HCT116 (cell line): ENCODE results near the gene MRPS34. TPM values are rescaled to one million over a fixed set of nuclear protein-coding genes. Genes with fewer than 3 reads are reported as not detected.

ENCODE experiments used
- ATAC-seq: fragments of 200-7000 bp; cut with Tn5 transposase; 2 replicates; pipeline ENCODE4 v1.9.1; 2020; ENCODE audit warnings: mild to moderate bottlenecking, moderate library complexity
- BruUV-seq: library from RNA; stranded (reverse); fragments of 400-500 nt; replicated peaks from 2 replicates; lab custom pipeline; 2021; lab: Mats Ljungman, UMichigan
- CTCF ChIA-PET: fragments of 300-600 bp; sonication (Branson Sonifier 250); formaldehyde crosslinking; loops from one replicate; lab custom pipeline; 2021; ENCODE audit warnings: antibody characterized with exemption; lab: Charles Lee
- POLR2A ChIA-PET: fragments of 300-600, 350-600 bp; sonication (Branson Sonifier 250); formaldehyde crosslinking; loops from one replicate; lab custom pipeline; 2021; ENCODE audit warnings: antibody characterized with exemption; lab: Charles Lee
- RAD21 ChIA-PET, 2 experiments: fragments of 300-600 bp; sonication (Branson Sonifier 250); formaldehyde crosslinking; loops; one replicate each; lab custom pipeline; 2023; ENCODE audit warnings: low total read pairs in 2 of 2; ENCODE audit not compliant: uncharacterized antibody in 2 of 2, unreplicated experiment in 2 of 2, low non-redundant PET in 1 of 2; lab: Charles Lee
- DNase-seq: peaks from one replicate; pipeline ENCODE4 v3.0.0-alpha.2; 2010; ENCODE audit warnings: low read depth, low spot score
- H2AFZ ChIP-seq: fragments of 200-600 bp; shearing (Covaris generic), sonication (generic); 2 replicates; pipeline ENCODE4 v1.6.1; 2017; ENCODE audit warnings: low read depth, mixed run types, mixed read lengths, antibody characterized with exemption, low read length; ENCODE audit not compliant: poor library complexity, severe bottlenecking
- H3K27ac ChIP-seq: 2 replicates; pipeline ENCODE4 v1.5.1; 2012; ENCODE audit warnings: low read depth, low read length
- H3K27me3 ChIP-seq: fragments of 200-600 bp; sonication (generic); 2 replicates; pipeline ENCODE4 v1.6.1; 2016; ENCODE audit warnings: mixed run types, low read length, mixed read lengths; ENCODE audit not compliant: insufficient read depth
- H3K36me3 ChIP-seq, 2 experiments: fragments of 200-500 bp in 1 of 2; fragments of 200-600 bp in 1 of 2; sonication (Bioruptor generic) in 1 of 2; sonication (generic) in 1 of 2; 2 replicates each; pipeline versions ENCODE4 v1.5.1 to v1.6.1; 2014 to 2016; ENCODE audit warnings: low read length in 2 of 2, inconsistent platforms in 1 of 2, mixed read lengths in 1 of 2, mixed run types in 1 of 2; ENCODE audit not compliant: insufficient read depth in 2 of 2, control insufficient read depth in 1 of 2
- H3K4me1 ChIP-seq, 2 experiments: fragments of 200-600 bp in 1 of 2; sonication (generic) in 1 of 2; 2 replicates each; pipeline versions ENCODE4 v1.5.1 to v1.6.1; 2012 to 2017; ENCODE audit warnings: low read length in 2 of 2, inconsistent platforms in 1 of 2, mild to moderate bottlenecking in 1 of 2, mixed read lengths in 1 of 2, mixed run types in 1 of 2, moderate library complexity in 1 of 2; ENCODE audit not compliant: insufficient read depth in 2 of 2, control insufficient read depth in 1 of 2
- H3K4me2 ChIP-seq: fragments of 200-600 bp; sonication (generic); 2 replicates; pipeline ENCODE4 v1.6.1; 2017; ENCODE audit warnings: mixed run types, low read length, mixed read lengths
- H3K4me3 ChIP-seq, 2 experiments: fragments of 200-600 bp in 1 of 2; sonication (generic) in 1 of 2; replicated peaks in 1 of 2; 2 replicates each; pipeline ENCODE4 v1.5.1; 2011 to 2016; ENCODE audit warnings: low read length in 2 of 2, control low read depth in 1 of 2, low read depth in 1 of 2, mild to moderate bottlenecking in 1 of 2, mixed read lengths in 1 of 2, mixed run types in 1 of 2
- H3K79me2 ChIP-seq: fragments of 200-600 bp; sonication (generic); 2 replicates; pipeline ENCODE4 v1.6.1; 2017; ENCODE audit warnings: mild to moderate bottlenecking, mixed run types, low read length, moderate library complexity, mixed read lengths; ENCODE audit not compliant: insufficient read depth
- H3K9ac ChIP-seq: fragments of 200-600 bp; sonication (generic); 2 replicates; pipeline ENCODE4 v1.6.1; 2016; ENCODE audit warnings: low read length, mixed read lengths
- H3K9me2 ChIP-seq: fragments of 200-600 bp; sonication (generic), shearing (Covaris generic); 2 replicates; pipeline ENCODE4 v1.6.1; 2017; ENCODE audit warnings: mixed run types, mild to moderate bottlenecking, moderate library complexity; ENCODE audit not compliant: insufficient read depth
- H3K9me3 ChIP-seq, 2 experiments: fragments of 200-500 bp in 1 of 2; fragments of 200-600 bp in 1 of 2; sonication (Bioruptor generic) in 1 of 2; sonication (generic) in 1 of 2; 2 replicates each; pipeline ENCODE4 v1.6.1; 2014 to 2017; ENCODE audit warnings: low read length in 2 of 2, mixed read lengths in 2 of 2, inconsistent platforms in 1 of 2, low read depth in 1 of 2, mild to moderate bottlenecking in 1 of 2, mixed run types in 1 of 2, moderate library complexity in 1 of 2; ENCODE audit not compliant: control insufficient read depth in 1 of 2, insufficient read depth in 1 of 2
- H4K20me1 ChIP-seq: fragments of 200-600 bp; sonication (generic), shearing (Covaris generic); 2 replicates; pipeline ENCODE4 v1.6.1; 2017; ENCODE audit warnings: mixed run types, mild to moderate bottlenecking, moderate library complexity; ENCODE audit not compliant: insufficient read depth
- CEBPB ChIP-seq: IDR thresholded peaks from 2 replicates; pipeline ENCODE4 v1.6.1; 2012; ENCODE audit warnings: low read depth
- CTCF ChIP-seq, 3 experiments: fragments of 200-600 bp in 1 of 3; sonication (generic) in 1 of 3; IDR thresholded peaks in 2 of 3; conservative IDR thresholded peaks in 1 of 3; 2 replicates each; pipeline ENCODE4 v1.5.1; 2012 to 2017; ENCODE audit warnings: low read depth in 2 of 3, low read length in 2 of 3, antibody characterized with exemption in 1 of 3, borderline replicate concordance in 1 of 3, control low read depth in 1 of 3, mild to moderate bottlenecking in 1 of 3, mixed read lengths in 1 of 3, mixed run types in 1 of 3, moderate library complexity in 1 of 3; ENCODE audit not compliant: insufficient read depth in 1 of 3
- EZH2phosphoT487 ChIP-seq: fragments of 200-600 bp; IDR thresholded peaks from 2 replicates; pipeline ENCODE4 v1.6.1; 2018; ENCODE audit warnings: antibody characterized with exemption, borderline replicate concordance
- FOSL1 ChIP-seq: IDR thresholded peaks from 2 replicates; pipeline ENCODE4 v1.6.1; 2012; ENCODE audit warnings: low read depth
- JUND ChIP-seq: IDR thresholded peaks from 2 replicates; pipeline ENCODE4 v1.6.1; 2012
- MAX ChIP-seq: IDR thresholded peaks from 2 replicates; pipeline ENCODE4 v1.6.1; 2012
- RAD21 ChIP-seq: IDR thresholded peaks from 2 replicates; pipeline ENCODE4 v1.6.1; 2012; ENCODE audit warnings: low read depth, mild to moderate bottlenecking
- SIN3A ChIP-seq: IDR thresholded peaks from 2 replicates; pipeline ENCODE4 v1.6.1; 2012; ENCODE audit warnings: low read depth
- SP1 ChIP-seq: IDR thresholded peaks from 2 replicates; pipeline ENCODE4 v1.6.1; 2012; ENCODE audit warnings: low read depth
- SRF ChIP-seq: IDR thresholded peaks from 2 replicates; pipeline ENCODE4 v1.6.1; 2012; ENCODE audit warnings: low read depth
- TCF7L2 ChIP-seq: IDR thresholded peaks from 2 replicates; pipeline ENCODE4 v1.7.0; 2011; ENCODE audit warnings: borderline replicate concordance, inconsistent platforms; ENCODE audit not compliant: insufficient read depth, insufficient read length; ENCODE audit errors: extremely low read depth
- YY1 ChIP-seq: IDR thresholded peaks from 2 replicates; pipeline ENCODE4 v1.6.1; 2011; ENCODE audit warnings: low read length, low read depth, moderate library complexity, mild to moderate bottlenecking; ENCODE audit not compliant: insufficient replicate concordance; ENCODE audit errors: extremely low read depth
- intact Hi-C: fragments of 100-400 bp; cut with micrococcal nuclease; formaldehyde crosslinking; loops from 2 replicates; pipeline ENCODE4 v1.10.0; 2022
- total RNA-seq: library from RNA; stranded (reverse); gene quantifications from one replicate; pipeline ENCODE4 v1.2.1, GENCODE V29; 2021; ENCODE audit not compliant: unreplicated experiment
- TF ChIP-seq, protein P1 (sequence below): IDR thresholded peaks from 2 replicates; pipeline ENCODE4 v1.6.1; 2012

The MRPS34 gene
- total RNA-seq, 1 experiment from 2014 or later: 200 TPM

DNA sequence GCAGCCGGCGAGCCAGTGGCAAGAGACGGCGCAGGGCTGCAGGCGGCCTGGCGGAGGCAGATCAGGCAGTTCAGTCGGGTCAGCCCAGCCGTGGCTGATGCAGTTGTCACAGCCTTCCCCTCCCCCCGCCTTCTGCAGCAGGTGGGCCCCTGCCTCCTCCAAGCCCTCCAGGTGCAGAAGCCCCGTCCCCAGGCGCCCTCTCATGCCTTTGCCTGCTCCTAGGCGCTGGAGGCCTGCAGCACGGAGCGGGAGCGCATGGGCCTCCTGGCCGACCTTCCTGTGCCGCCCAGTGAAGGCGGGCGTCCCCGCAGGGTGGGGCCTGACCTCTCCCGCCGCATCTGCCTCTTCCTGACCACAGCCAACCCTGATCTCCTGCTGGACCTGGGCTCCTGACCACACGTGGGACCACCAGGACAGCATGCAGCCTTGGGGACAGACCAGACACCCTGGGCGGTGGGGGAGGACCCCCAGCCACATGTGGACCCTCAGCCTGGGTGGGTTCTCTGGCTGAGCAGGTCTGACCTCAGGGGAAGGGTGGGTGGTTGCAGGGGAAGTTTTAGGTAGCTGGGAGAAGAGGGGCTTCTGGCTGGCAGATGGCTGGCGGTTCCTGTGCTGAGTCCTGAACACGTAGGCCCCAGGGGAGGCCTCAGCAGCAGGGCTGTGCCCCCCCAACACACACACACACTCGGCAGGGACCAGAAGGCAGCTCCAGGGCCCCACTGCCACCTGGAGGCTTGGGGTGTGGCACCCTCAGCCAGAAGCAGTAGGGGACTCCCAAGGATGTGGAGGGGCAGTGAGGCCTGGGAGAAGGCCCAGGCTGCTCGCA, 3.1 kb upstream of the MRPS34 start:
- H3K9me3 ChIP-seq: no peaks in the 10 kb centered on the region
- intact Hi-C loops: no loop called here
- H3K9me2 ChIP-seq: no peaks in the 10 kb centered on the region
- no peak overlapping the region for H3K9ac ChIP-seq
- no peak overlapping the region for H3K27ac ChIP-seq
- no peak for ATAC-seq
- TF ChIP-seq SIN3A: no peak
- TF ChIP-seq CTCF (IDR thresholded peaks at IDR 0.05 in 2 of 3, conservative IDR thresholded peaks at IDR 0.05 in 1 of 3; ENCODE audit: borderline replicate concordance in 1 of 3, insufficient read depth in 1 of 3, low read depth in 2 of 3, low read length in 2 of 3): no peak
- no peak for TF ChIP-seq EZH2phosphoT487
- no peak for TF ChIP-seq MAX
- TF ChIP-seq, protein P1, sequence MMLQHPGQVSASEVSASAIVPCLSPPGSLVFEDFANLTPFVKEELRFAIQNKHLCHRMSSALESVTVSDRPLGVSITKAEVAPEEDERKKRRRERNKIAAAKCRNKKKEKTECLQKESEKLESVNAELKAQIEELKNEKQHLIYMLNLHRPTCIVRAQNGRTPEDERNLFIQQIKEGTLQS: no peak
- TF ChIP-seq YY1: no peak
- TF ChIP-seq RAD21: no peak
- TF ChIP-seq SP1: no peak
- TF ChIP-seq JUND: no peak
- no peak for TF ChIP-seq SRF
- TF ChIP-seq FOSL1: no peak
- no peak for TF ChIP-seq TCF7L2
- no peak for TF ChIP-seq CEBPB
- no peak overlapping the region for H2AFZ ChIP-seq
- DNase-seq: no peak
- ChIA-PET CTCF (no interaction called here), RAD21 (no interaction called here), POLR2A (no interaction called here)
- no peak overlapping the region for H3K4me3 ChIP-seq
- no peaks in the 10 kb centered on the region for H3K27me3 ChIP-seq
- H3K79me2 ChIP-seq: peaks cover 41% of the 10 kb centered on the region
- BruUV-seq: no TSS peak
- no peaks in the 10 kb centered on the region for H4K20me1 ChIP-seq
- peaks cover 0 to 8% of the 10 kb centered on the region in 2 experiments; a peak in 3 of 4 replicates for H3K36me3 ChIP-seq
- H3K4me2 ChIP-seq: no peak overlapping the region
- peaks cover 6 to 21% of the 10 kb centered on the region in 2 experiments for H3K4me1 ChIP-seq
